Measurements from ENCODE around the gene USP34.
A peak's percentile ranks its signal among the peaks of the same experiment; 100 is the strongest.

USP34 gene

DNA sequence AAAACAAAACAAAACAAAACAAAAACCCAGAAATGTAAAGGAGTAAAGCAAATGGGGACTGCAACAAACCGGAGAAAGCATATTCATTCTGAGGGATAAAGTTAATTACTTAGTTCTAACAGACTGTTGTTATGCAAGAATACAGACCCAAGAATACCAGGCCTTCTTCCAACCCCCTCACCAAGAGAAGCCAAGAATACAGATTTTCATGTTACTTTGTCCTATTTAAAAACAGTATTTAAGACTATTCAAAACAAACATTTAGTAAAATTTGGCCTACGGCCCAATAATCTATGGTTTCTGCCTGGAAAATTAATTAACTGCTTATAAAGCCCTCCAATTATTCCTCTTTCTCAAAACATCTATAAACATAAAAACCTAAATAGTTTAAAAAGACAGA lies 91.4 kb downstream of the USP34 start:
- no peaks in the 10 kb centered on the region for H3K9me3 Mint-ChIP-seq (ENCODE audit: low read depth)
- H3K36me3 Mint-ChIP-seq: peaks cover 22% of the 10 kb centered on the region
- peaks cover 10% of the 10 kb centered on the region for H3K4me1 Mint-ChIP-seq (ENCODE audit: low read depth)
- no peak overlapping the region for H3K27ac Mint-ChIP-seq
- no peak overlapping the region for H3K4me3 Mint-ChIP-seq
- H3K27me3 Mint-ChIP-seq: no peaks in the 10 kb centered on the region

DNA sequence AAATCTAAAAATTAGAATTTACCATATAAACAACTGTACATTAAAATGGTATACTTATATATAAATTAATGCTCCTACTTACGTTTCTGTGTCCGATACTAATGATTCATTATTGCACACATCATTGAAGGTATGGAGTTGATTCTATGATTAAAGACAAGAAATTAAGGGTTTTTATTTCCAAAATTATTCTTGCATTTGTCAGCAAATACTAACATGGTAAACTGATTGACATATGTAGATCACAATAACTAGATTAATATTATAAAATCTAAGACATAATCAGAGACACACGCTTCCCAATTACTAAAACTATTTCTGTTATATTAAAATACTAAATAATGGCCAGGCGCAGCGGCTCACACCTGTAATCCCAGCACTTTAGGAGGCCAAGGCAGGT lies 92.6 kb downstream of the USP34 start:
- Mint-ChIP-seq H3K36me3 (peaks cover 22% of the 10 kb centered on the region), H3K4me1 (ENCODE audit: low read depth) (peaks cover 11% of the 10 kb centered on the region), H3K4me3 (no peak overlapping the region), H3K27ac (no peak overlapping the region), H3K27me3 (no peaks in the 10 kb centered on the region), H3K9me3 (ENCODE audit: low read depth) (no peaks in the 10 kb centered on the region)

DNA sequence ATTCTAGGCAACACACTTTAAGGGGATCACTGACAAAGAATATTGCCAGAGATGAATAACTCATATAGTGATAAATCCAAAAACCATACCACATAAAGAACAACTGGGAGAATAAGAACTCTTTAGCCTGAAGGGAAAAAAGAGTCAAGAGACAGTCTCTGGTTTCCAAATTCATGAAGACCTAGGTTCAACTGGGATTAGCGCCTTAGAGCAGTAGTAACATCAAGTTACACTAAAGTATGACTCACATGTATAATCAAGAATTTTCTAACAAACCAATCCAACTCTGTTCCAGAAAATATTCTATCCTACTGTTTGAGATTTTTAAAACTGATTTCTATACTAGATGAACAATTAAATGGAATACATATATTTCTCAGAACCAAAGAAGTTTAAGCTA lies 93.8 kb downstream of the USP34 start:
- H3K4me3 Mint-ChIP-seq: no peak overlapping the region
- H3K27me3 Mint-ChIP-seq: no peaks in the 10 kb centered on the region
- H3K9me3 Mint-ChIP-seq (ENCODE audit: low read depth): no peaks in the 10 kb centered on the region
- H3K4me1 Mint-ChIP-seq (ENCODE audit: low read depth): peaks cover 8% of the 10 kb centered on the region
- no peak overlapping the region for H3K27ac Mint-ChIP-seq
- H3K36me3 Mint-ChIP-seq: peaks cover 19% of the 10 kb centered on the region

DNA sequence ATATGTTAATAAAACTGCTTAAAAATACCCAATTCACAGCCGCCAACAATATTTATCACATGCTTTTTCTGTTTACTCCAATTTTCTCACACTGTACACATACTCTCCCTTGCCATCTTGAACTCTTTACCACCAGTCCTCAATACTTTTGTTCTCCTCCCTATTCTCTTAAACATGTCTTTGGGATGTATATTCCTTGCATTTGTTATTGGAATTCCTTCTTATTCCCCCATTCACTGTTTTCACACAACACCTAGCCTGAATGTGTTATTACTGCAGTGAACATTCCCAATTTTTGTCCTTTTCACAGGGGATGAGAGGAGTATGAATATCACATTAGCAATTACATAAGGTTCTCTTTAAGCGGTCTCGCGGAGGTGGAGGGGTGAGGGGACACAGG lies 94.7 kb downstream of the USP34 start:
- no peaks in the 10 kb centered on the region for H3K27me3 Mint-ChIP-seq
- peaks cover 8% of the 10 kb centered on the region for H3K4me1 Mint-ChIP-seq (ENCODE audit: low read depth)
- peak overlapping the region; percentile 79 for H3K27ac Mint-ChIP-seq
- H3K36me3 Mint-ChIP-seq: peaks cover 16% of the 10 kb centered on the region
- no peaks in the 10 kb centered on the region for H3K9me3 Mint-ChIP-seq (ENCODE audit: low read depth)
- no peak overlapping the region for H3K4me3 Mint-ChIP-seq

DNA sequence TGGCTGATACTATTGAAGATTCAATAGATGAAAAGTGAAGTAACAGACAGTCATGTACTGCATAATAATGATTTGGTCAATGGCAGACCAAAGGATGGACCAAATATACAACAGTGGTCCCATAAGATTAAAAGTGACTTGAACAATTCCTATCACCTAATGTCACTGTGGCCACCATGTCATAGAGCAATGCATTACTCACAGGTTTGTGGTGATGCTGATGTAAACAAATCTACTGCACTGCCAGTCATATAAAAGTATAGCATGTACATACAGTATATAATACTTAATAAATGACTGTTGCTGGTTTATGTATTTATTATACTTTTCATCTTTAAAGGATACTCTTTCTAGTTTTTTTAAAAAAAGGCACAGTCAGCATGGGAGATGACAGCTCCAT lies 99.9 kb downstream of the USP34 start:
- no peaks in the 10 kb centered on the region for H3K9me3 Mint-ChIP-seq (ENCODE audit: low read depth)
- H3K4me1 Mint-ChIP-seq (ENCODE audit: low read depth): peaks cover 30% of the 10 kb centered on the region
- H3K36me3 Mint-ChIP-seq: peaks cover 26% of the 10 kb centered on the region
- H3K4me3 Mint-ChIP-seq: no peak overlapping the region
- no peaks in the 10 kb centered on the region for H3K27me3 Mint-ChIP-seq
- H3K27ac Mint-ChIP-seq: no peak overlapping the region

DNA sequence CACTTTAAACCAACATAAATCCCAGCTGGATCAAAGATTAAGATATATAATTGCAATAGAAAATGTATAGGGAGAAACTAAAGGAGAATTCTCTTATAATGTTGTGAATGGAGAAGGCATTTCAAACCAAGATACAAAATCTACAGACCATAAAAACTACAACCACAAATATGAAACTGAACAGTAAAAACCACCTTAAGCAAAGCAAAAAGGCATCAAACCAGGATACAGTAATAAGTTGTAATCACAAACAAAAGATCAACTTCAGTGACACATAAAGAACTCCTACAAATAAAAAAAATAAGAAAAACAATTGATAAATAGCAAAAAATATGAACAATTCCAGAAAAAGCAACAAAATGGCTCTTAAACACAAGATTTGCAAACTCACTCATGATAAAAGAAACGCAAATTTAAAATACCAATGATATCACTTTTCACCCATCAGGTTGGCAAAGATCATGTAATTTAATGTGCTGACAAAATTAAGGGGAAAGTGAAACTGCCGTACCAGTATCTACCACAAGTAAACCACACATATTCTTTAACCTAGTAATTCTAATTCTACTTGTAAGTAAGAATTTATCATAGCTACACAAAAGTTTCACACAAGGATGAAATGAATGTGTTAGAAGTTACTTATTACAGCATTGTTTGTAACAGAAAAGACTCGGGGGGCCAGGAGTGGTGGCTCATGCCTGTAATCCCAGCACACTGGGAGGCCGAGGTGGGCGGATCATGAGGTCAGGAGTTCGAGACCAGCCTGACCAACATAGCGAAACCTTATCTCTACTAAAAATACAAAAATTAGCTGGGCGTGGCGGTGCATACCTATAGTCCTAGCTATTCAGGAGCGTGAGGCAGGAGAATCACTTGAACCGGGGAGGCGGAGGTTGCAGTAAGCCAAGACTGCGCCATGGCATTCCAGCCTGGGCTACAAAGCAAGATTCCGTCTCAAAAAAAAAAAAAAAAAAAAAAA lies 101.9 kb downstream of the USP34 start:
- Mint-ChIP-seq H3K4me3 (no peak overlapping the region), H3K9me3 (ENCODE audit: low read depth) (no peaks in the 10 kb centered on the region), H3K27me3 (no peaks in the 10 kb centered on the region), H3K4me1 (ENCODE audit: low read depth) (peaks cover 42% of the 10 kb centered on the region), H3K36me3 (peaks cover 25% of the 10 kb centered on the region), H3K27ac (peak overlapping the region; percentile 76)

DNA sequence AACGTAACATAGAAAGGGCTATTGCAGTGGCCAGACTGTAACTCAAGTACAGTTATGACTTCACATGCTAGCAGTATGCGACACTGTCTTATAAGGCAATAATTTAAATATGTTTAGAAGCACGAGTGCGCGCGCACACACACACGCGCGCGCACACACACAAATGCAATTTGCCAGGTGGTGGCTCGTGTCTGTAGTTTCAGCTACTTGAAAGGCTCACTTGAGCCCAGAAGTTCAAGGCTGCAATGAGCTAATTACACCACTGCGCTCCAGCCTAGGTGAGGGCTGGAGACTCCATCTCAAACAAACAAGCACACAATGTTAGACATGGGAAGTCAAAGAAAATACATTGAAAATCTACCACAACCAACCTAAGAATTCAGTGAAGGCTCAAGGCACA lies 103.7 kb downstream of the USP34 start:
- H3K9me3 Mint-ChIP-seq (ENCODE audit: low read depth): no peaks in the 10 kb centered on the region
- peak overlapping the region; percentile 76 for H3K27ac Mint-ChIP-seq
- no peaks in the 10 kb centered on the region for H3K27me3 Mint-ChIP-seq
- H3K4me3 Mint-ChIP-seq: no peak overlapping the region
- peaks cover 38% of the 10 kb centered on the region for H3K36me3 Mint-ChIP-seq
- H3K4me1 Mint-ChIP-seq (ENCODE audit: low read depth): peaks cover 52% of the 10 kb centered on the region

DNA sequence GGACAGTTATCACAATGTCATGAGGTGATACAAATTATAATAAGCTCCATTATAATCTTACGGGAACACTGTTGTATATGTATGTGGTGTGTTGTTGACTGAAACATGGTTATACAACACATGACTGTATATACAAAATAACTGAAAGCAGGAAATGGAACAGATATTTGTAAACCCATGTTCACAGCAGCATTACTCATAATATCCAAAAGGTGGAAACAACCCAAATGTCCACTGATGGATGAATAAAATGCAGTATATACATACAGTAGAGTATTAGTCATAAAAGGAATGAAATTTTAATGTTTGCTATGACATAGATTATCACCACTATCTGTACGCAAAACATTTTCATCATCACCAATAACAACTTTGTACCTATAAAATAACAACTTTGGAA lies 107.3 kb downstream of the USP34 start:
- Mint-ChIP-seq H3K9me3 (ENCODE audit: low read depth) (no peaks in the 10 kb centered on the region), H3K4me3 (no peak overlapping the region), H3K4me1 (ENCODE audit: low read depth) (peaks cover 58% of the 10 kb centered on the region), H3K36me3 (peaks cover 40% of the 10 kb centered on the region), H3K27ac (no peak overlapping the region), H3K27me3 (no peaks in the 10 kb centered on the region)

DNA sequence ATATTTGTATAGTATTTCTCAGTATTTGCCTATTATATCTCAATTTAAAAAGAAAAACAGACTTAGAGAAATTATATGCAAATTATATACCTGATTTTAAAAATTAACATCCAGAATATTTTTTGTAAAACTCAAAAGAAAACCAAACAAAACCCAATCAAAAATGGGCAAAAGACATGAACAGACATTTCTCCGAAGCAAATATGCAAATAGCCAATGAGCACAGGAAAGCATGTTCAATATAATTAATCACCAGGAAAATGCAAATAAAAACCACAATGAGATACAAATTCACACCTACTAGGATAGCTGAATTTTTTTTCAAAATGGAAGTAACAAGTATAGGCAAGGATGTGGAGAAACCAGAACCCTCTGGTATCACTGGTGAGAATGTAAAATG lies 108.0 kb downstream of the USP34 start:
- no peaks in the 10 kb centered on the region for H3K27me3 Mint-ChIP-seq
- no peak overlapping the region for H3K27ac Mint-ChIP-seq
- no peaks in the 10 kb centered on the region for H3K9me3 Mint-ChIP-seq (ENCODE audit: low read depth)
- peaks cover 38% of the 10 kb centered on the region for H3K36me3 Mint-ChIP-seq
- H3K4me3 Mint-ChIP-seq: no peak overlapping the region
- peaks cover 58% of the 10 kb centered on the region for H3K4me1 Mint-ChIP-seq (ENCODE audit: low read depth)

DNA sequence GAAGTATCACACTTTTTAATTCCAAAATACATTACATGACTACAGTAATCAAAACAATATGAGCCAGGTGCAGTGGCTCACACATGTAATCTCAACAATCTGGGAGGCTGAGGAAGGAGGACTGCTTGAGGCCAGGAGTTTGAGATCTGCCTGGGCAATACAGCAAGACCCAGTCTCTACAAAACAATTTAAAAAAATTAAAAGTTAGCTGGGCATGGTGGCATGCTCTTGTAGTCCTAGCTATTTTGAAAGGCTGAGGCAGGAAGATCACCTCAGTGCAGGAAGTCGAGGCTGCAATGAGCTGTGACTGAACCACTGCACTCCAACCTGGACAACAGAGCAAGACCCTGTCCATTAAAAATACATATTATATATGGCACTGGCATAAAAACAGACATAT lies 109.8 kb downstream of the USP34 start:
- no peak overlapping the region for H3K4me3 Mint-ChIP-seq
- H3K9me3 Mint-ChIP-seq (ENCODE audit: low read depth): no peaks in the 10 kb centered on the region
- peak overlapping the region; percentile 8 for H3K27ac Mint-ChIP-seq
- H3K36me3 Mint-ChIP-seq: peaks cover 29% of the 10 kb centered on the region
- peaks cover 63% of the 10 kb centered on the region for H3K4me1 Mint-ChIP-seq (ENCODE audit: low read depth)
- no peaks in the 10 kb centered on the region for H3K27me3 Mint-ChIP-seq

DNA sequence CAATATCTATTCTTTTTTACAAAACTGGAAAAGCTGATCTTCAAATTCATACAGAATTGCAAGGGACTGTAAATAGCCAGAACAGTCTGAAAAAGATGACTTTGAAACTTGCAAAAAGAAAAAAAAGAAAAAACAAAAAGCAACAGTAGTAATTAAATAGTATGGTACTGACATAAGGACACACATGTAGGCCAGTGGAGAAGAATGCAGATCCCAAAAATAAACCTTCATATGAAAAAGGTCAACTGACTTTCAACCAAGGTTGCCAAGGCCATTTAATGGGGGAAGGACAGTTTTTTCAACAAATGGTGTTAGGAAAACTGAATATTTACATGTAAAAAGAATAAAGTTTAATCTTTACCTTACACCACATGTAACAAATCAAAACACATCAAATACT lies 111.8 kb downstream of the USP34 start:
- Mint-ChIP-seq H3K36me3 (peaks cover 35% of the 10 kb centered on the region), H3K9me3 (ENCODE audit: low read depth) (no peaks in the 10 kb centered on the region), H3K27ac (no peak overlapping the region), H3K4me3 (no peak overlapping the region), H3K27me3 (no peaks in the 10 kb centered on the region), H3K4me1 (ENCODE audit: low read depth) (peaks cover 60% of the 10 kb centered on the region)

DNA sequence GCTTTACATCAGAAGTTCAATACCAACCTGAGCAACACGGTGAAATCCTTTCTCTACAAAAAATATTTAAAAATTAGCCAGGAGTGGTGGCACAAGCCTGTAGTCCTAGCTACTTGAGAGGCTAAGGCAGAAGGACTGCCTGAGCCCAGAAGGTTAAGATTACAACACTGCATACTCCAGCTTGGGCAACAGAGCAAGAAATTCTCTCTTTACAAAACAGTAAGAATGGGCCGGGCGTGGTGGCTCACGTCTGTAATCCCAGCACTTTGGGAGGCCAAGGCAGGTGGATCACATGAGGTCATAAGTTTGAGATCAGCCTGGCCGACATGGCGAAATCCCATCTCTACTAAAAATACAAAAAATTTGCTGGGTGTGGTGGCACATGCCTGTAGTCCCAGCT lies 113.2 kb downstream of the USP34 start:
- Mint-ChIP-seq H3K9me3 (ENCODE audit: low read depth) (no peaks in the 10 kb centered on the region), H3K4me1 (ENCODE audit: low read depth) (peaks cover 50% of the 10 kb centered on the region), H3K27me3 (no peaks in the 10 kb centered on the region), H3K27ac (no peak overlapping the region), H3K36me3 (peaks cover 32% of the 10 kb centered on the region), H3K4me3 (no peak overlapping the region)

DNA sequence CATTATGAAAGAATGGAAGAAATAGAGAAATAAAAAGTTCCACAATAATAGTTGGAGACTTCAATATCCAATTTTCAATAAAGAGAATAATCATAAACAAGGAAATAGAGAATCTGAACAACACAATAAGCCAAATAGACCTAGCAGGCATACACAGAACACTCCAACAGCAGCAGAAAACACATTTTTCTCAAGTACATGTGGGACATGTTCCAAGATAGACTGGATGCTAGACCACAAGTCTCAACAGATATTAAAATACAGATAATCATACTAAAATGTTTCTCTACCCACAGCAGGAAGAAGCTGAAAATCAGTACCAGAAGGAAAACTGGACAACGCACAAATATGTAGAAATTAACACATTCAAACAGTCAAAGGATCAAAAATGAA lies 113.9 kb downstream of the USP34 start:
- peaks cover 45% of the 10 kb centered on the region for H3K4me1 Mint-ChIP-seq (ENCODE audit: low read depth)
- H3K27ac Mint-ChIP-seq: peak overlapping the region; percentile 62
- no peak overlapping the region for H3K4me3 Mint-ChIP-seq

DNA sequence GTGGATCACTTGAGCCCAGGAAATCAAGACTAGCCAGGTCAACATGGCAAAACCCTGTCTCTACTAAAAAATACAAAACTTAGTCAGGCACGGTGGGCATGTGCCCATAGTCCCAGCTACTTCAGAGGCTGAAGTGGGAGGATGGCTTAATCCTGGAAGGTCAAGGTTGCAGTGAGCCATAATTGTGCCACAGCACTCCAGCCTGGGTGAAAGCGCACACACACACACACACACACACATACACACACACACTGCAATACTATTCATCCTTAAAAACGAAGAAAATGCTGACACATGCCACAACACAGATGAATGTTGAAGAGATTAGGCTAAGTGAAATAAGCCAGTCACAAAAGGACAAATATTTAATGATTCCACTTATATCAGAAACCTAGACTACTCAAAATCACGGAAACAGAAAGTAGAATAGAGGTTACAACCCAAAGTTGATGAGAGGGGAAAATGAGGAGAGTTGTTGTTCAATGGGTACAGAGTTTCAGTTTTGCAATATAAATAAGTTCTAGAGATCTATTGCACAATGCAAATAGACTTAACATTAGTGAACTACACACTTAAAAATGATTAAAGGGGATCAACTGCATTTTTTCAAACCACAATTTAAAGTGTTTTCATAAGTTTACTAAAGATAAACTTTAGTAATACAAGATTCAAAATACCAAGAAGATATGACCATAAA lies 114.5 kb downstream of the USP34 start:
- Mint-ChIP-seq H3K27ac (peak overlapping the region; percentile 62), H3K4me1 (ENCODE audit: low read depth) (peaks cover 42% of the 10 kb centered on the region), H3K27me3 (no peaks in the 10 kb centered on the region), H3K9me3 (ENCODE audit: low read depth) (no peaks in the 10 kb centered on the region), H3K36me3 (peaks cover 27% of the 10 kb centered on the region), H3K4me3 (no peak overlapping the region)

More for the DNA sequence above, 113.9 kb downstream of the USP34 start:
- Mint-ChIP-seq H3K36me3 (peaks cover 30% of the 10 kb centered on the region), H3K9me3 (ENCODE audit: low read depth) (no peaks in the 10 kb centered on the region), H3K27me3 (no peaks in the 10 kb centered on the region)

DNA sequence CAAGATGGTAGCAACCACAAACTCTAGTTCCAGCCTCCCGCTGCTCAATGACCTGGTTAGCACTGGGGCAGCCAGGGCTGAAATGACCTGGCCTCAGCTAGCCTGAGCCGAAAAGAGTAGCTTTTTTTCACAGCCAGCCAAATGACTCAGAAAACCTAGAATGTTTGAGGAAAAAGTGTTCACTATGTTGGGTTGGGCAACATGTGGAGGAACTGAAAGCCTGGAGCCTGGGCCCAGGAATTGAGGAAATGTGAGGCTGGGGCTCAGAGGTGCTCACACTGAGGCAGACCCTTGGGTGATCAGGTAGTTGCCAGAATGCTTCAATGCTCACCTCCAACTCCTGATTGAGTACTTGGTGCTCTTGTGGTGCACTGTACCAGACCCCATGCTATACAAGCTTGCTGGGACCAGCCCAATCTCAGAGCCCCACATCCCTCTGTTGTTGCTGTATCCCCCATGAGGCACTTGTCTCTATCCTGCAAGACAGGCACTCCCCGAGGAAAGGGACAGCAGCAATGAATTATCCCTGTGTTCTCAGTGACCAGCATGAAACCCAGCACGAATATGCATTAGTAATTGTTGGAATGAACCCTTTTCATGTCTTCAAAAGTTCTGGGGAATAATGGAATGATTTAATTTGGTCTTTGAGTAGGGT lies 116.2 kb downstream of the USP34 start:
- Mint-ChIP-seq H3K27me3 (no peaks in the 10 kb centered on the region), H3K9me3 (ENCODE audit: low read depth) (no peaks in the 10 kb centered on the region), H3K4me3 (no peak overlapping the region), H3K36me3 (peaks cover 29% of the 10 kb centered on the region), H3K4me1 (ENCODE audit: low read depth) (peaks cover 35% of the 10 kb centered on the region), H3K27ac (no peak overlapping the region)

Measured in activated naive CD8-positive, alpha-beta T cell (primary cell).